Measurements from ENCODE around the gene PLCB1.

PLCB1 gene

GRCh38 chr20:8306937-8307336, 174.9 kb downstream of the PLCB1 start:
- Histone ChIP-seq H3F3A (ENCODE audit: control insufficient read depth, insufficient read depth) (no peaks in the 10 kb centered on the region), H3K36me3 (ENCODE audit: control insufficient read depth, low read length) (no peaks in the 10 kb centered on the region), H3K4me1 (ENCODE audit: control insufficient read depth, low read length) (no peaks in the 10 kb centered on the region), H3K79me2 (ENCODE audit: control insufficient read depth, low read length) (no peaks in the 10 kb centered on the region), H3K27me3 (ENCODE audit: control insufficient read depth, low read length) (no peaks in the 10 kb centered on the region; the same call in 1 of the 2 replicates), H3K4me3 (ENCODE audit: low read length) (no peak overlapping the region), H4K20me1 (ENCODE audit: control insufficient read depth, insufficient read depth, low read depth, low read length) (no peaks in the 10 kb centered on the region), H3K4me2 (ENCODE audit: low read length) (no peak overlapping the region), H3K27ac (ENCODE audit: low read depth, low read length) (no peak overlapping the region), H3K9me3 (ENCODE audit: control insufficient read depth, insufficient read depth, low read length) (no peaks in the 10 kb centered on the region), H3K9me2 (replicated peaks; ENCODE audit: control insufficient read depth, low read length) (no peaks in the 10 kb centered on the region)
- TF ChIP-seq CTCF (IDR thresholded peaks at IDR 0.05; ENCODE audit: low read depth, low read length, poor library complexity, severe bottlenecking) (no peak), EZH2phosphoT487 (IDR thresholded peaks at IDR 0.05; ENCODE audit: borderline replicate concordance, low read length) (no peak)

GRCh38 chr20:8309634-8310033, 177.6 kb downstream of the PLCB1 start:
- H3K79me2 ChIP-seq (ENCODE audit: control insufficient read depth, low read length), result no peaks in the 10 kb centered on the region
- no peaks in the 10 kb centered on the region for H3K36me3 ChIP-seq (ENCODE audit: control insufficient read depth, low read length)
- no peaks in the 10 kb centered on the region for H3K4me1 ChIP-seq (ENCODE audit: control insufficient read depth, low read length)
- TF ChIP-seq EZH2phosphoT487 (IDR thresholded peaks at IDR 0.05; ENCODE audit: borderline replicate concordance, low read length), result no peak
- no peak for TF ChIP-seq CTCF (IDR thresholded peaks at IDR 0.05; ENCODE audit: low read depth, low read length, poor library complexity, severe bottlenecking)
- no peaks in the 10 kb centered on the region for H3K9me3 ChIP-seq (ENCODE audit: control insufficient read depth, insufficient read depth, low read length)
- no peaks in the 10 kb centered on the region for H3F3A ChIP-seq (ENCODE audit: control insufficient read depth, insufficient read depth)
- H3K27ac ChIP-seq (ENCODE audit: low read depth, low read length), result no peak overlapping the region
- no peak overlapping the region for H3K4me3 ChIP-seq (ENCODE audit: low read length)
- H3K27me3 ChIP-seq (ENCODE audit: control insufficient read depth, low read length), result no peaks in the 10 kb centered on the region; the same call in 1 of the 2 replicates
- H3K4me2 ChIP-seq (ENCODE audit: low read length), result no peak overlapping the region
- no peaks in the 10 kb centered on the region for H4K20me1 ChIP-seq (ENCODE audit: control insufficient read depth, insufficient read depth, low read depth, low read length)
- H3K9me2 ChIP-seq (replicated peaks; ENCODE audit: control insufficient read depth, low read length), result no peaks in the 10 kb centered on the region

GRCh38 chr20:8310618-8311017, 178.6 kb downstream of the PLCB1 start:
- H3K27me3 ChIP-seq (ENCODE audit: control insufficient read depth, low read length), result no peaks in the 10 kb centered on the region; the same call in 1 of the 2 replicates
- TF ChIP-seq EZH2phosphoT487 (IDR thresholded peaks at IDR 0.05; ENCODE audit: borderline replicate concordance, low read length), result no peak
- no peak for TF ChIP-seq CTCF (IDR thresholded peaks at IDR 0.05; ENCODE audit: low read depth, low read length, poor library complexity, severe bottlenecking)
- H3K4me2 ChIP-seq (ENCODE audit: low read length), result no peak overlapping the region
- no peaks in the 10 kb centered on the region for H3K36me3 ChIP-seq (ENCODE audit: control insufficient read depth, low read length)
- H4K20me1 ChIP-seq (ENCODE audit: control insufficient read depth, insufficient read depth, low read depth, low read length), result no peaks in the 10 kb centered on the region
- H3F3A ChIP-seq (ENCODE audit: control insufficient read depth, insufficient read depth), result no peaks in the 10 kb centered on the region
- H3K9me3 ChIP-seq (ENCODE audit: control insufficient read depth, insufficient read depth, low read length), result no peaks in the 10 kb centered on the region
- H3K4me1 ChIP-seq (ENCODE audit: control insufficient read depth, low read length), result no peaks in the 10 kb centered on the region
- H3K79me2 ChIP-seq (ENCODE audit: control insufficient read depth, low read length), result no peaks in the 10 kb centered on the region
- H3K9me2 ChIP-seq (replicated peaks; ENCODE audit: control insufficient read depth, low read length), result no peaks in the 10 kb centered on the region
- H3K4me3 ChIP-seq (ENCODE audit: low read length), result no peak overlapping the region
- no peak overlapping the region for H3K27ac ChIP-seq (ENCODE audit: low read depth, low read length)
